Parietal lobe (tissue), 2 donors: ENCODE data around the gene NUP214. TPM values are rescaled to one million over a fixed set of nuclear protein-coding genes. Genes with fewer than 3 reads are reported as not detected.

Experiments used
- small RNA-seq: library from RNA; depleted of rRNA; stranded (forward); fragments of <200 nt; gene quantifications from one replicate; pipeline ENCODE3, GENCODE V24; 2014; ENCODE audit warnings: low replicate concordance
- total RNA-seq: library from RNA; depleted of rRNA; stranded (reverse); fragments of >200 nt; gene quantifications from one replicate; pipeline ENCODE4 v1.2.3, GENCODE V29; 2014

The NUP214 gene
- 46.0 TPM for total RNA-seq

GRCh38 chr9:131125288-131126058 lies at the start of gene NUP214:
NUP214 (plus strand) TSS chr9:131125586; CDS start chr9:131125705, 119 bp downstream.

GRCh38 chr9:131096269-131097125 lies 28.9 kb upstream of the NUP214 start, which contains the start of gene AIF1L:
AIF1L (plus strand) TSS chr9:131096531; CDS start chr9:131096630, 99 bp downstream.

GRCh38 chr9:131276094-131276888 lies 150.9 kb downstream of the NUP214 start, which contains the start of gene FAM78A:
FAM78A (minus strand) TSS chr9:131276510; CDS start chr9:131276179, 331 bp downstream.

Small RNA genes within 50 kb of the gene (small RNA-seq; reads per million reads assigned to genes)
- gene RNU6-881P = not detected

Other genes starting within 250 kb of the NUP214 start
- not detected for gene QRFP, start 228.8 kb upstream of the NUP214 start, total RNA-seq
- 1.3 TPM for gene FIBCD1, start 186.3 kb upstream of the NUP214 start, total RNA-seq
- 2.2 TPM for gene LAMC3, start 116.4 kb upstream of the NUP214 start, total RNA-seq
- 21.0 TPM for gene AIF1L, start 29.1 kb upstream of the NUP214 start, total RNA-seq
- gene FAM78A, start 150.9 kb downstream of the NUP214 start, total RNA-seq = 1.9 TPM
- 7.2 TPM for gene PLPP7, start 164.1 kb downstream of the NUP214 start, total RNA-seq